Measurements from ENCODE around the gene KRTAP12-2. TPM values are rescaled to one million over a fixed set of nuclear protein-coding genes. Genes with fewer than 3 reads are reported as not detected.

KRTAP12-2 gene
- polyA plus RNA-seq, 1 donor (not counting 4 experiments of a cell fraction or from before 2014, with no cell fraction given), result not detected

- no peak overlapping the region for H3K4me2 ChIP-seq (ENCODE audit: control insufficient read depth, extremely low read depth, insufficient read depth, low read depth, low read length)
- DNase-seq (ENCODE audit: low read depth, low spot score) (no peak), FAIRE-seq (no peak)
- no peaks in the 10 kb centered on the region for H4K20me1 ChIP-seq (ENCODE audit: control insufficient read depth, extremely low read depth, insufficient read depth, low read length)
- H3K9ac ChIP-seq (ENCODE audit: control insufficient read depth, extremely low read depth, insufficient read depth, low read length), result no peak overlapping the region
- no peaks in the 10 kb centered on the region for H3K27me3 ChIP-seq (ENCODE audit: control insufficient read depth, extremely low read depth, insufficient read depth, low read length)
- dilution Hi-C loops (cut with MboI; ENCODE audit: extremely low pct_ligation_motif_present, low sequenced_read_pairs), result no loop called here
- H3K4me1 ChIP-seq (ENCODE audit: control insufficient read depth, extremely low read depth, insufficient read depth, low read length), result no peaks in the 10 kb centered on the region
- no peaks in the 10 kb centered on the region for H3K79me2 ChIP-seq (ENCODE audit: control insufficient read depth, insufficient read depth, low read length)
- H3K36me3 ChIP-seq (ENCODE audit: control insufficient read depth in 2 of 2, extremely low read depth in 1 of 2, insufficient read depth in 2 of 2, low read length in 2 of 2), result no peaks in the 10 kb centered on the region
- no peak overlapping the region for H3K27ac ChIP-seq (ENCODE audit: control insufficient read depth, insufficient read depth, low read length)
- no peak for TF ChIP-seq EZH2 (IDR thresholded peaks at IDR 0.05; ENCODE audit: low read length)
- no peak for TF ChIP-seq CTCF (optimal IDR thresholded peaks at IDR 0.05 in 1 of 3, IDR thresholded peaks at IDR 0.05 in 1 of 3, conservative IDR thresholded peaks at IDR 0.05 in 1 of 3; ENCODE audit: extremely low read depth in 1 of 3, insufficient read depth in 2 of 3, low read length in 3 of 3)
- no peaks in the 10 kb centered on the region for H3K9me1 ChIP-seq (ENCODE audit: control insufficient read depth, extremely low read depth, insufficient read depth, low read length)
- peaks cover 3% of the 10 kb centered on the region for H3K9me3 ChIP-seq (ENCODE audit: control insufficient read depth, low read depth, low read length)
- no peak overlapping the region for H3K4me3 ChIP-seq (ENCODE audit: control insufficient read depth in 2 of 3, extremely low read depth in 1 of 3, insufficient read depth in 2 of 3, low read depth in 1 of 3, low read length in 3 of 3)
- no peak overlapping the region for H2AFZ ChIP-seq (ENCODE audit: control insufficient read depth, low read length)
Observed at GRCh38 chr21:44632067-44632466, 34.7 kb downstream of the KRTAP12-2 start.

GRCh38 chr21:44630440-44630839 lies 36.3 kb downstream of the KRTAP12-2 start:
- H3K27me3 ChIP-seq (ENCODE audit: control insufficient read depth, extremely low read depth, insufficient read depth, low read length), result no peaks in the 10 kb centered on the region
- H3K36me3 ChIP-seq (ENCODE audit: control insufficient read depth in 2 of 2, extremely low read depth in 1 of 2, insufficient read depth in 2 of 2, low read length in 2 of 2), result no peaks in the 10 kb centered on the region
- H3K4me1 ChIP-seq (ENCODE audit: control insufficient read depth, extremely low read depth, insufficient read depth, low read length), result no peaks in the 10 kb centered on the region
- dilution Hi-C loops (cut with MboI; ENCODE audit: extremely low pct_ligation_motif_present, low sequenced_read_pairs), result no loop called here
- H3K79me2 ChIP-seq (ENCODE audit: control insufficient read depth, insufficient read depth, low read length), result no peaks in the 10 kb centered on the region
- no peak for DNase-seq (ENCODE audit: low read depth, low spot score)
- no peaks in the 10 kb centered on the region for H3K9me1 ChIP-seq (ENCODE audit: control insufficient read depth, extremely low read depth, insufficient read depth, low read length)
- peaks cover 8% of the 10 kb centered on the region for H3K9me3 ChIP-seq (ENCODE audit: control insufficient read depth, low read depth, low read length)
- H4K20me1 ChIP-seq (ENCODE audit: control insufficient read depth, extremely low read depth, insufficient read depth, low read length), result no peaks in the 10 kb centered on the region
- H3K9ac ChIP-seq (ENCODE audit: control insufficient read depth, extremely low read depth, insufficient read depth, low read length), result no peak overlapping the region
- H3K4me3 ChIP-seq (ENCODE audit: control insufficient read depth in 2 of 3, extremely low read depth in 1 of 3, insufficient read depth in 2 of 3, low read depth in 1 of 3, low read length in 3 of 3), result no peak overlapping the region
- FAIRE-seq, result no peak
- H3K27ac ChIP-seq (ENCODE audit: control insufficient read depth, insufficient read depth, low read length), result no peak overlapping the region
- H2AFZ ChIP-seq (ENCODE audit: control insufficient read depth, low read length), result no peak overlapping the region
- no peak for TF ChIP-seq EZH2 (IDR thresholded peaks at IDR 0.05; ENCODE audit: low read length)
- TF ChIP-seq CTCF (optimal IDR thresholded peaks at IDR 0.05 in 1 of 3, IDR thresholded peaks at IDR 0.05 in 1 of 3, conservative IDR thresholded peaks at IDR 0.05 in 1 of 3; ENCODE audit: extremely low read depth in 1 of 3, insufficient read depth in 2 of 3, low read length in 3 of 3), result no peak
- H3K4me2 ChIP-seq (ENCODE audit: control insufficient read depth, extremely low read depth, insufficient read depth, low read depth, low read length), result no peak overlapping the region
